ENCODE measurements around the gene AGPAT1. TPM values are rescaled to one million over a fixed set of nuclear protein-coding genes. Genes with fewer than 3 reads are reported as not detected.
"Not testable (repeated sequence)": the region's sequence is repeated elsewhere in the genome, so short reads cannot be mapped to it uniquely, and the experiment has no call there.

Gene AGPAT1
- total and polyA plus RNA-seq, 2 experiments from 2014 or later, result 39.7 to 71.2 TPM

DNA sequence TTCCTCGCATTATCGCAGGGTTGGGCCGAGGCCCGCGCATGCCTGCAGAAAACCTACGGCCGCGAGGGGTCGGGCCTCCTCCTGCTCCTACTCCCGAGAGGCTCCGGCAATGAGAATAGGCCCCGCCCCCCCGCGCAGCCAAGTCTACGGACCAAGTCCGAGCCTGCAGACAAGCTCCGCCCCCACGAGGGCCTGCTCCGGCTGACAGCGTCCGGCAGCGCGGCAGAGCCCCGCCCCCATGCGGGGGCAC, 19.7 kb upstream of the AGPAT1 start:
- in situ Hi-C loops (cut with MboI), result no loop called here
- peak; percentile 100 for DNase-seq
- Histone ChIP-seq H3K27me3 (replicated peaks; ENCODE audit: insufficient read depth) (no peaks in the 10 kb centered on the region), H3K4me3 (no peak overlapping the region), H3K4me1 (ENCODE audit: insufficient read depth) (peaks cover 25% of the 10 kb centered on the region), H3K27ac (no peak overlapping the region), H3K9me3 (ENCODE audit: low read depth) (no peaks in the 10 kb centered on the region), H2AFZ (no peak overlapping the region), H4K20me1 (ENCODE audit: insufficient read depth) (no peaks in the 10 kb centered on the region), H3K9ac (peak overlapping the region; percentile 89; the same call in 1 of the 2 replicates), H3K79me2 (ENCODE audit: insufficient read depth) (no peaks in the 10 kb centered on the region), H3K9me2 (ENCODE audit: insufficient read depth) (no peaks in the 10 kb centered on the region), H3F3A (ENCODE audit: insufficient read depth) (peaks cover 13% of the 10 kb centered on the region), H3K4me2 (ENCODE audit: unreplicated experiment) (no peak overlapping the region), H3K36me3 (ENCODE audit: low read depth) (no peaks in the 10 kb centered on the region)
- WGBS, 2 experiments (ENCODE audit: low coverage in 1 of 2, low lambda C conversion rate in 2 of 2, missing lambda C conversion rate in 2 of 2), result 1% methylated on average over 19 to 21 of the region's 25 CpGs
- no peak for TF ChIP-seq EZH2phosphoT487 (IDR thresholded peaks at IDR 0.05; ENCODE audit: insufficient read depth, low read depth)
- TF ChIP-seq EZH2 (IDR thresholded peaks at IDR 0.05; ENCODE audit: insufficient read depth, poor library complexity, severe bottlenecking), result no peak

DNA sequence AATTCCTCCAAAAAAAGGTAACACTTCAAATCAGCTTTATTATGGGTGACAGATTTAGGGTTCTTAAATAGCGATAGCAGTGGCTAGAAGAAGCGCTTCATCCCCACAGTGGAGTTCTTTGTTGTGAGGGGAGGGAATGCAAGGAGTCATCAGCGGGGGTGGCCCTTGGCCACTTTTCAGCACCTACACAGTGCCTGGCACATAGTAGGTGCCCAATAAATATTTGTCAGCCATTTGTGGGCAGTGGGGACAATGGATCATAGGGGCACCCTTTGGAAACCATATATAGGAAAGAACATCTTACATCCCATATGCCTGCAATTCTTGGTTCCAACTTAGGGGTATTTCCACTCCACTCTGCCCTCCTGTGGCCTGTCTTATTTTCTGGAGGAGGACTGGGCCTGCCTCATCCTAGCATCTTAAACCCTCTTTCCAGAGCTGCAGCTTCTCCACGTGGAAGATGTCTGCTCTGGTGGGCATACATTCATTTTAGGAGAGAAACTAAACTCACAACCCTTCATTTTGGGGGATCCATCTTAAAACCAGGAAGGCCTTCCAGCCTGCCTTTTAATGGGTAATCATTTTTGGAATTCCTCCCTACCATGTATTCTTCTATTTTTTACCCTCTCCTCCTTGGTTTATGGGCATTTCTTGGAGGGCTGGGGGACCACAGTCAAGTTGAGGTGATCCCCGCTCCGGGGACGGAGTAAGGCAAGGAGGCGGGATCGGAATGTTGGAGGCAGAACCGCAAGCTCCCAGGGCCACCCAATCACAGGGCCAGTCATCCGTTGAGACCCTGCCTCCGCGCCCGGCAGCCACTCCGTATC, 19.2 kb upstream of the AGPAT1 start:
- DNase-seq, result peak; percentile 82
- Histone ChIP-seq H3K9ac (peak overlapping the region; percentile 89), H3K27me3 (replicated peaks; ENCODE audit: insufficient read depth) (no peaks in the 10 kb centered on the region), H3K27ac (peak overlapping the region; percentile 91), H3K4me3 (peak overlapping the region; percentile 80), H3K4me1 (ENCODE audit: insufficient read depth) (peaks cover 28% of the 10 kb centered on the region), H3K9me3 (ENCODE audit: low read depth) (no peaks in the 10 kb centered on the region), H4K20me1 (ENCODE audit: insufficient read depth) (no peaks in the 10 kb centered on the region), H3K79me2 (ENCODE audit: insufficient read depth) (peaks cover 5% of the 10 kb centered on the region), H3K36me3 (ENCODE audit: low read depth) (no peaks in the 10 kb centered on the region), H3K9me2 (ENCODE audit: insufficient read depth) (no peaks in the 10 kb centered on the region), H2AFZ (peak overlapping the region; percentile 78), H3K4me2 (ENCODE audit: unreplicated experiment) (peak overlapping the region; percentile 95), H3F3A (ENCODE audit: insufficient read depth) (peaks cover 13% of the 10 kb centered on the region)
- WGBS, 2 experiments (ENCODE audit: low coverage in 1 of 2, low lambda C conversion rate in 2 of 2, missing lambda C conversion rate in 2 of 2), result 11% methylated on average over 15 of the region's 15 CpGs
- in situ Hi-C loops (cut with MboI), result no loop called here
- TF ChIP-seq EZH2phosphoT487 (IDR thresholded peaks at IDR 0.05; ENCODE audit: insufficient read depth, low read depth) (no peak), EZH2 (IDR thresholded peaks at IDR 0.05; ENCODE audit: insufficient read depth, poor library complexity, severe bottlenecking) (no peak)

DNA sequence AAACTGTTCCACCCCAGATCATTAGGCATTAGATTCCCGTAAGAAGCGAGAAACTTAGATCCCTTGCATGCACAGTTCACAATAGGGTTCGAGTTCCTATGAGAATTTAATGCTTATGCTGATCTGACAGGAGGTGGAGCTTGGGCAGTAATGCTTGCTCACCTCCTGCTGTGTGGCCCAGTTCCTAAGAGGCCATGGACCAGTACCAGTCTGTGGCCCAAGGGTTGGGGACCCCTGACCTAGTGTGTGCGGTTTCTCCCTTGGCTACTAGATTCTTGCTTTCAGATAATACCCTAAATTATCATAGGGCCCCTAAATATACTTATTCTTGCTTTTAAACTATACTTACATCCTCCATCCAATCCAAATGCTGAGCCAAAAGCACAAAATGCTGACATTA, 18.5 kb upstream of the AGPAT1 start:
- H3K36me3 ChIP-seq (ENCODE audit: low read depth), result no peaks in the 10 kb centered on the region
- no peak for TF ChIP-seq EZH2phosphoT487 (IDR thresholded peaks at IDR 0.05; ENCODE audit: insufficient read depth, low read depth)
- TF ChIP-seq EZH2 (IDR thresholded peaks at IDR 0.05; ENCODE audit: insufficient read depth, poor library complexity, severe bottlenecking), result no peak
- peaks cover 28% of the 10 kb centered on the region for H3K4me1 ChIP-seq (ENCODE audit: insufficient read depth)
- H3K79me2 ChIP-seq (ENCODE audit: insufficient read depth), result peaks cover 12% of the 10 kb centered on the region
- 99% methylated on average over 4 of the region's 4 CpGs for WGBS, 2 experiments (ENCODE audit: low coverage in 1 of 2, low lambda C conversion rate in 2 of 2, missing lambda C conversion rate in 2 of 2)
- peak overlapping the region; percentile 95 for H3K4me2 ChIP-seq (ENCODE audit: unreplicated experiment)
- peak overlapping the region; percentile 80; the same call in 1 of the 2 replicates for H3K4me3 ChIP-seq
- peak overlapping the region; percentile 78; the same call in 1 of the 2 replicates for H2AFZ ChIP-seq
- no peaks in the 10 kb centered on the region for H3K9me3 ChIP-seq (ENCODE audit: low read depth)
- peaks cover 13% of the 10 kb centered on the region for H3F3A ChIP-seq (ENCODE audit: insufficient read depth)
- peak overlapping the region; percentile 91 for H3K27ac ChIP-seq
- no peak for DNase-seq
- H3K9me2 ChIP-seq (ENCODE audit: insufficient read depth), result no peaks in the 10 kb centered on the region
- in situ Hi-C loops (cut with MboI), result no loop called here
- H4K20me1 ChIP-seq (ENCODE audit: insufficient read depth), result no peaks in the 10 kb centered on the region
- no peaks in the 10 kb centered on the region for H3K27me3 ChIP-seq (replicated peaks; ENCODE audit: insufficient read depth)
- peak overlapping the region; percentile 89 for H3K9ac ChIP-seq

DNA sequence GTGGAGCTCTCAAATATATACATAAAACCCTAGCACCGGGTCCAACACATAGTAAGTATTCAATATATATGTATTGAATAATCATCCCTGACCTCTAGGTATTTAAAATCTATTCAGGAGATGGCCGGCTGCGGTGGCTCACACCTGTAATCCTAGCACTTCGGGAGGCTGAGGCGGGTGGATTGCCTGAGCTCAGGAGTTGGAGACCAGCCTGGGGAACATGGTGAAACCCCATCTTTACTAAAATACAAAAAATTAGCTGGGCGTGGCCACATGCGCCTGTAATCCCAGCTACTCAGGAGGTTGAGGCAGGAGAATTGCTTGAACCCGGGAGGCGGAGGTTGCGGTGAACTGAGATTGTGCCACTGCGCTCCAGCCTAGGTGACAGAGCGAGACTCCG, 17.2 kb upstream of the AGPAT1 start:
- H3K79me2 ChIP-seq (ENCODE audit: insufficient read depth), result peaks cover 24% of the 10 kb centered on the region
- peak overlapping the region; percentile 46; the same call in 1 of the 2 replicates for H3K9ac ChIP-seq
- 86 to 87% methylated on average over 13 of the region's 13 CpGs for WGBS, 2 experiments (ENCODE audit: low coverage in 1 of 2, low lambda C conversion rate in 2 of 2, missing lambda C conversion rate in 2 of 2)
- peaks cover 13% of the 10 kb centered on the region for H3F3A ChIP-seq (ENCODE audit: insufficient read depth)
- H3K36me3 ChIP-seq (ENCODE audit: low read depth); H3K9me2 ChIP-seq (ENCODE audit: insufficient read depth); H3K9me3 ChIP-seq (ENCODE audit: low read depth); in situ Hi-C loops (cut with MboI); H3K4me3 ChIP-seq; H4K20me1 ChIP-seq (ENCODE audit: insufficient read depth); H3K27me3 ChIP-seq (replicated peaks; ENCODE audit: insufficient read depth); DNase-seq: not testable (repeated sequence)
- peaks cover 28% of the 10 kb centered on the region for H3K4me1 ChIP-seq (ENCODE audit: insufficient read depth)
- peak overlapping the region; percentile 31 for H3K4me2 ChIP-seq (ENCODE audit: unreplicated experiment)
- H3K27ac ChIP-seq, result peak overlapping the region; percentile 24; the same call in 1 of the 2 replicates
- H2AFZ ChIP-seq, result peak overlapping the region; percentile 77

Data from GM23248 (cell line).